CD4-positive, alpha-beta T cell treated with Interleukin-6 for 4 hours (primary cell): ENCODE data around the gene NXPH4.

ENCODE experiments used
- DNase-seq: peaks from one replicate; pipeline ENCODE4 v3.0.0-alpha.2; 2020; ENCODE audit warnings: mixed read lengths

NXPH4 gene

GRCh38 chr12:57216014-57216911 lies at the start of gene NXPH4:
NXPH4 (plus strand) TSS chr12:57216794; CDS start chr12:57216970, 176 bp downstream.
- peak; percentile 83 for DNase-seq

- no peak for DNase-seq
Measured at GRCh38 chr12:57166971-57167371, 49.6 kb upstream of the NXPH4 start.

- DNase-seq = no peak
Measured at GRCh38 chr12:57168058-57168457, 48.5 kb upstream of the NXPH4 start.

GRCh38 chr12:57169046-57169795 lies 47.4 kb upstream of the NXPH4 start:
- DNase-seq = no peak

GRCh38 chr12:57169969-57170368 lies 46.6 kb upstream of the NXPH4 start:
- DNase-seq = no peak

- DNase-seq = no peak
Measured at GRCh38 chr12:57170408-57170807, 46.2 kb upstream of the NXPH4 start.

GRCh38 chr12:57170927-57171326 lies 45.7 kb upstream of the NXPH4 start:
- DNase-seq = no peak

GRCh38 chr12:57171668-57172067 lies 44.9 kb upstream of the NXPH4 start:
- no peak for DNase-seq

- DNase-seq = peak; percentile 41
Measured at GRCh38 chr12:57173089-57173488, 43.5 kb upstream of the NXPH4 start.

GRCh38 chr12:57173683-57174082 lies 42.9 kb upstream of the NXPH4 start:
- no peak for DNase-seq

- peak; percentile 57 for DNase-seq
Measured at GRCh38 chr12:57175428-57176138, 41.0 kb upstream of the NXPH4 start.

GRCh38 chr12:57176139-57176477 lies 40.5 kb upstream of the NXPH4 start:
- DNase-seq = no peak

GRCh38 chr12:57176846-57177245 lies 39.7 kb upstream of the NXPH4 start:
- no peak for DNase-seq

- DNase-seq = no peak
Measured at GRCh38 chr12:57177354-57177753, 39.2 kb upstream of the NXPH4 start.

- DNase-seq = no peak
Measured at GRCh38 chr12:57178213-57178612, 38.4 kb upstream of the NXPH4 start.

- no peak for DNase-seq
Measured at GRCh38 chr12:57179331-57180086, 37.1 kb upstream of the NXPH4 start.

- DNase-seq = no peak
Measured at GRCh38 chr12:57180321-57180989, 36.1 kb upstream of the NXPH4 start.

- no peak for DNase-seq
Measured at GRCh38 chr12:57181072-57181471, 35.5 kb upstream of the NXPH4 start.

GRCh38 chr12:57181561-57182155 lies 34.9 kb upstream of the NXPH4 start:
- DNase-seq = no peak

GRCh38 chr12:57182918-57183575 lies 33.5 kb upstream of the NXPH4 start:
- peak; percentile 85 for DNase-seq
